IMR-90 (cell line): ENCODE data around the gene AHCYL1. TPM values are rescaled to one million over a fixed set of nuclear protein-coding genes. Genes with fewer than 3 reads are reported as not detected.

Source experiments
- ATAC-seq: fragments of 200-7000 bp; cut with Tn5 transposase; 2 replicates; pipeline ENCODE4 v1.9.1; 2020; ENCODE audit warnings: low read depth, mild to moderate bottlenecking, moderate library complexity
- BruUV-seq: library from RNA; stranded (reverse); fragments of 400-500 nt; replicated peaks from 2 replicates; lab custom pipeline; 2021; lab: Mats Ljungman, UMichigan
- CTCF ChIA-PET: fragments of 300-600 bp; formaldehyde crosslinking; extraction: SDS; loops from one replicate; lab custom pipeline; 2021; ENCODE audit warnings: antibody characterized with exemption; lab: Yijun Ruan, JAX
- POLR2A ChIA-PET: fragments of 300-600 bp; sonication (Branson Sonifier 250); formaldehyde crosslinking; loops from one replicate; lab custom pipeline; 2022; ENCODE audit warnings: antibody characterized with exemption; ENCODE audit not compliant: unreplicated experiment; lab: Charles Lee
- DNase-seq: peaks from one replicate; pipeline ENCODE4 v3.0.0; 2013
- H2AFZ ChIP-seq: replicated peaks from 2 replicates; pipeline ENCODE3; 2013; ENCODE audit warnings: low read length, mild to moderate bottlenecking; ENCODE audit not compliant: poor library complexity
- H2AK5ac ChIP-seq: 2 replicates; pipeline ENCODE4 v1.6.1; 2013; ENCODE audit warnings: low read depth, low read length, inconsistent platforms
- H2AK9ac ChIP-seq: replicated peaks from 2 replicates; pipeline ENCODE3; 2013; ENCODE audit warnings: mild to moderate bottlenecking, low read depth, low read length, moderate library complexity; ENCODE audit not compliant: poor library complexity
- H2BK120ac ChIP-seq: 2 replicates; pipeline ENCODE4 v1.6.1; 2013; ENCODE audit warnings: low read depth, low read length, inconsistent platforms
- H2BK15ac ChIP-seq: 3 replicates; pipeline ENCODE4 v1.6.1; 2013; ENCODE audit warnings: low read depth, low read length, inconsistent platforms
- H2BK20ac ChIP-seq: 2 replicates; pipeline ENCODE4 v1.6.1; 2013; ENCODE audit warnings: low read depth, mild to moderate bottlenecking, inconsistent platforms, low read length, moderate library complexity
- H2BK5ac ChIP-seq: 2 replicates; pipeline ENCODE4 v1.6.1; 2013; ENCODE audit warnings: mild to moderate bottlenecking, low read depth, low read length, inconsistent platforms; ENCODE audit not compliant: poor library complexity, severe bottlenecking
- H3K14ac ChIP-seq: replicated peaks from 2 replicates; pipeline ENCODE4 v1.6.1; 2013; ENCODE audit warnings: low read depth, low read length, inconsistent platforms
- H3K18ac ChIP-seq: 2 replicates; pipeline ENCODE4 v1.6.1; 2013; ENCODE audit warnings: low read depth, low read length, control low read depth
- H3K23ac ChIP-seq: 2 replicates; pipeline ENCODE4 v1.6.1; 2013; ENCODE audit warnings: low read depth, low read length, inconsistent platforms
- H3K27ac ChIP-seq: 2 replicates; pipeline ENCODE4 v1.5.1; 2013; ENCODE audit warnings: mild to moderate bottlenecking, control low read depth, low read length; ENCODE audit not compliant: insufficient read depth
- H3K27me3 ChIP-seq: 2 replicates; pipeline ENCODE4 v1.6.1; 2013; ENCODE audit warnings: low read length; ENCODE audit not compliant: control insufficient read depth, insufficient read depth
- H3K36me3 ChIP-seq: 2 replicates; pipeline ENCODE4 v1.6.1; 2013; ENCODE audit warnings: low read length, mixed read lengths; ENCODE audit not compliant: control insufficient read depth, insufficient read depth
- H3K4ac ChIP-seq: 2 replicates; pipeline ENCODE4 v1.6.1; 2013; ENCODE audit warnings: low read depth, low read length, inconsistent platforms
- H3K4me1 ChIP-seq: 2 replicates; pipeline ENCODE4 v1.6.1; 2013; ENCODE audit warnings: low read length, mixed read lengths; ENCODE audit not compliant: control insufficient read depth, insufficient read depth
- H3K4me2 ChIP-seq: 2 replicates; pipeline ENCODE4 v1.6.1; 2013; ENCODE audit warnings: low read depth, mild to moderate bottlenecking, control low read depth, low read length, moderate library complexity
- H3K4me3 ChIP-seq: 2 replicates; pipeline ENCODE4 v1.5.1; 2013; ENCODE audit warnings: low read depth, mild to moderate bottlenecking, control low read depth, low read length, moderate library complexity; ENCODE audit not compliant: insufficient read depth
- H3K56ac ChIP-seq: 2 replicates; pipeline ENCODE4 v1.6.1; 2013; ENCODE audit warnings: low read length, inconsistent platforms; ENCODE audit not compliant: insufficient read depth; ENCODE audit errors: extremely low read depth
- H3K79me1 ChIP-seq, 2 experiments: 2 replicates each; pipeline ENCODE4 v1.6.1; 2013; ENCODE audit warnings: low read length in 2 of 2, inconsistent platforms in 1 of 2, low read depth in 1 of 2
- H3K9ac ChIP-seq: 2 replicates; pipeline ENCODE4 v1.6.1; 2013; ENCODE audit warnings: low read depth, low read length, control low read depth
- H3K9me1 ChIP-seq: 2 replicates; pipeline ENCODE4 v1.6.1; 2013; ENCODE audit warnings: low read length, inconsistent platforms; ENCODE audit not compliant: insufficient read depth
- H3K9me3 ChIP-seq: 2 replicates; pipeline ENCODE4 v1.6.1; 2013; ENCODE audit warnings: low read length; ENCODE audit not compliant: control insufficient read depth, insufficient read depth
- H4K20me1 ChIP-seq: 2 replicates; pipeline ENCODE4 v1.6.1; 2013; ENCODE audit warnings: low read length, inconsistent platforms; ENCODE audit not compliant: insufficient read depth
- H4K5ac ChIP-seq: 2 replicates; pipeline ENCODE4 v1.6.1; 2013; ENCODE audit warnings: mild to moderate bottlenecking, low read depth, low read length, control low read depth
- H4K8ac ChIP-seq, 2 experiments: 2 replicates each; pipeline ENCODE4 v1.6.1; 2013; ENCODE audit warnings: low read depth in 2 of 2, low read length in 2 of 2, control low read depth in 1 of 2, inconsistent platforms in 1 of 2
- H4K91ac ChIP-seq: 2 replicates; pipeline ENCODE4 v1.6.1; 2013; ENCODE audit warnings: low read depth, low read length, inconsistent platforms; ENCODE audit not compliant: insufficient read depth
- CEBPB ChIP-seq: IDR thresholded peaks from 2 replicates; pipeline ENCODE4 v1.6.1; 2012; ENCODE audit warnings: low read depth, low read length, improper control_type of control experiment
- CHD1 ChIP-seq: IDR thresholded peaks from 2 replicates; pipeline ENCODE4 v1.6.1; 2012; ENCODE audit warnings: low read depth, low read length, improper control_type of control experiment
- POLR2A ChIP-seq: IDR thresholded peaks from 2 replicates; pipeline ENCODE4 v1.6.1; 2012; ENCODE audit warnings: mild to moderate bottlenecking, low read depth, low read length
- RCOR1 ChIP-seq: IDR thresholded peaks from 2 replicates; pipeline ENCODE4 v1.6.1; 2012; ENCODE audit warnings: mild to moderate bottlenecking, low read length, improper control_type of control experiment; ENCODE audit not compliant: insufficient replicate concordance
- WGBS, 2 experiments: methylation state at CpG; one replicate each; pipeline versions ENCODE4 v1.1.5 to v1.1.7; 2013; ENCODE audit warnings: missing lambda C conversion rate in 2 of 2; ENCODE audit not compliant: insufficient read length in 1 of 2; ENCODE audit errors: extremely low coverage in 2 of 2; 5-methylcytosine and 5-hydroxymethylcytosine counted together
- dilution Hi-C: fragments of 300-500 bp; cut with HindIII; formaldehyde crosslinking; loops from one replicate; pipeline ENCODE4 v1.14.3; 2018; ENCODE audit warnings: low sequenced_read_pairs; ENCODE audit not compliant: unreplicated experiment
- in situ Hi-C: fragments of 300-500 bp; cut with MboI; formaldehyde crosslinking; loops from 3 replicates; pipeline ENCODE4 v1.14.3; 2019; ENCODE audit warnings: low sequenced_read_pairs, inconsistent platforms, mixed read lengths
- intact Hi-C: fragments of 100-400 bp; cut with micrococcal nuclease; formaldehyde crosslinking; loops from 2 replicates; pipeline ENCODE4 v1.10.0; 2022
- polyA plus RNA-seq, 3 experiments: library from polyadenylated mRNA; depleted of rRNA; stranded (reverse); fragments of >200 nt; gene quantifications; 2 replicates each; pipeline ENCODE4 v1.2.3, GENCODE V29; 2012; ENCODE audit warnings: low replicate concordance in 1 of 3
- total RNA-seq: library from RNA; depleted of rRNA; stranded (reverse); fragments of >200 nt; gene quantifications from 2 replicates; pipeline ENCODE4 v1.2.3, GENCODE V29; 2012

Gene AHCYL1
- total and polyA plus RNA-seq, 2 of the 4 experiments (the other 2 are of a cell fraction): 75.1 to 76.0 TPM

- no peak for ATAC-seq
- intact Hi-C loops (loop anchor here (10.0 kb wide), 1 partner anchor 257 kb away; no protein-coding TSS in a partner anchor), dilution Hi-C loops (no loop called here), in situ Hi-C loops (no loop called here)
- H3K9ac ChIP-seq: no peak overlapping the region
- H2BK120ac ChIP-seq: no peak overlapping the region
- TF ChIP-seq POLR2A (no peak), RCOR1 (no peak), CEBPB (no peak), CHD1 (no peak)
- H3K18ac ChIP-seq: no peak overlapping the region
- no peak overlapping the region for H2AK9ac ChIP-seq
- BruUV-seq: no TSS peak
- POLR2A ChIA-PET: no interaction called here
- no peaks in the 10 kb centered on the region for H3K27me3 ChIP-seq
- H2BK15ac ChIP-seq: no peak overlapping the region
- no peak overlapping the region for H3K4me2 ChIP-seq
- 60% methylated on average over 1 of the region's 7 CpGs; no CpG with 5 or more reads in 1 of the 2 experiments for WGBS, 2 experiments
- H4K91ac ChIP-seq: no peak overlapping the region
- no peak for DNase-seq
- peaks cover 26% of the 10 kb centered on the region for H3K4me1 ChIP-seq
- no peak overlapping the region for H3K56ac ChIP-seq
- H3K23ac ChIP-seq: no peak overlapping the region
- H3K4me3 ChIP-seq: no peak overlapping the region
- no peak overlapping the region for H2BK20ac ChIP-seq
- peaks cover 21% of the 10 kb centered on the region; the same call in 1 of the 2 replicates for H4K20me1 ChIP-seq
- peaks cover 0 to 33% of the 10 kb centered on the region in 2 experiments; a peak in 3 of 4 replicates for H3K79me1 ChIP-seq
- H3K9me1 ChIP-seq: peaks cover 14% of the 10 kb centered on the region
- H4K5ac ChIP-seq: no peak overlapping the region
- H4K8ac ChIP-seq: no peak overlapping the region
- no peak overlapping the region; the same call in 1 of the 2 replicates for H2AK5ac ChIP-seq
- no peak overlapping the region for H3K14ac ChIP-seq
- no peak overlapping the region for H2BK5ac ChIP-seq
- CTCF ChIA-PET: interaction anchor here (0.6 kb wide), 1 partner anchor 12 kb away, joined by 3 read pairs; no protein-coding TSS in a partner anchor
- H3K4ac ChIP-seq: no peak overlapping the region
- peaks cover 46% of the 10 kb centered on the region for H3K36me3 ChIP-seq
- H3K27ac ChIP-seq: no peak overlapping the region
- H2AFZ ChIP-seq: no peak overlapping the region
- no peaks in the 10 kb centered on the region for H3K9me3 ChIP-seq
Measured at GRCh38 chr1:110057963-110058518, 73.5 kb downstream of the AHCYL1 start.
